MM.1S (cell line): ENCODE results near the gene RAB14.
"Not testable (repeated sequence)": the region's sequence is repeated elsewhere in the genome, so short reads cannot be mapped to it uniquely, and the experiment has no call there.

Source experiments
- CTCF ChIP-seq: fragments of 300-600 bp; sonication (generic); IDR thresholded peaks from 2 replicates; pipeline ENCODE4 v1.5.1; 2016; ENCODE audit warnings: antibody characterized with exemption, low read length, mixed read lengths
- EZH2 ChIP-seq: fragments of 300-600 bp; sonication (generic); optimal IDR thresholded peaks from 2 replicates; pipeline ENCODE3; 2017; ENCODE audit warnings: low read depth, mild to moderate bottlenecking, antibody characterized with exemption, low read length, mixed read lengths
- EZH2phosphoT487 ChIP-seq: fragments of 300-600 bp; sonication (generic); IDR thresholded peaks from 2 replicates; pipeline ENCODE4 v1.6.1; 2018; ENCODE audit warnings: antibody characterized with exemption, low read length

DNA sequence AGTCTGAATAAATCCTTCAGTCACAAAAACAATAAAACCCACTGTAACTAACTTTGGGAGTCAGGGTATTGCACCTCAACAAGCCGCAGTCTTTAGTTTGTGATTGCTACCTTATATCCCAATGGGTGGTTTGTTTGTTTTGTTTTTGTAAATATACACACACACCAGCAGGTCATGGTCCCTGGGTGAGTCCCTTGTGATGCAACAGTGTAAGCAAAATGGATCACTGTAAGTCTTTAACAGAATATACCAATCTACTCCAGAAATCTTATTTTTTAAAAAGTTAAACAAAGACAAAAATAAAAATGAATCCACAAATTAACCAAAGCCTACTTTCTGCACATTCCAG lies 22.3 kb downstream of the RAB14 start:
- TF ChIP-seq CTCF, EZH2phosphoT487, EZH2: not testable (repeated sequence)
